Kidney (tissue), 14 donors: ENCODE results near the gene NTRK2. TPM values are rescaled to one million over a fixed set of nuclear protein-coding genes. Genes with fewer than 3 reads are reported as not detected.

Experiments used
- DNase-seq, 5 donors: peaks; one replicate each; pipeline ENCODE4 v3.0.0-alpha.2; 2013 to 2020
- FAIRE-seq: peaks from 2 replicates; lab custom pipeline; 2012; peaks lifted over from hg19 to GRCh38; lab: Jason Lieb, UNC
- H3K27ac ChIP-seq, 2 donors: one replicate each; pipeline ENCODE4 v1.7.0; 2013; ENCODE audit warnings: low read depth in 2 of 2, low read length in 2 of 2, inconsistent platforms in 1 of 2
- H3K27me3 ChIP-seq: one replicate; pipeline ENCODE4 v1.7.1; 2013; ENCODE audit warnings: low read length, inconsistent platforms; ENCODE audit not compliant: control insufficient read depth, insufficient read depth
- H3K36me3 ChIP-seq, 3 donors: one replicate each; pipeline versions ENCODE4 v1.7.0 to v1.7.1; 2013; ENCODE audit warnings: low read length in 3 of 3, control low read depth in 1 of 3, inconsistent platforms in 1 of 3; ENCODE audit not compliant: insufficient read depth in 3 of 3, control insufficient read depth in 2 of 3
- H3K4me1 ChIP-seq, 3 donors: one replicate each; pipeline versions ENCODE4 v1.7.0 to v1.7.1; 2013; ENCODE audit warnings: low read length in 3 of 3, inconsistent platforms in 1 of 3, low read depth in 1 of 3; ENCODE audit not compliant: control insufficient read depth in 2 of 3, insufficient read depth in 2 of 3
- H3K4me3 ChIP-seq, 3 donors: one replicate each; pipeline versions ENCODE4 v1.7.0 to v1.8.1; 2013; ENCODE audit warnings: low read length in 3 of 3, control low read depth in 1 of 3, inconsistent platforms in 1 of 3
- H3K9ac ChIP-seq, 3 donors: one replicate each; pipeline versions ENCODE4 v1.7.0 to v1.7.1; 2013; ENCODE audit warnings: low read length in 3 of 3, control low read depth in 1 of 3, inconsistent platforms in 1 of 3
- H3K9me3 ChIP-seq, 3 donors: one replicate each; pipeline versions ENCODE4 v1.7.0 to v1.7.1; 2013; ENCODE audit warnings: low read length in 3 of 3, control low read depth in 1 of 3, inconsistent platforms in 1 of 3; ENCODE audit not compliant: control insufficient read depth in 2 of 3, insufficient read depth in 1 of 3
- CTCF ChIP-seq: IDR thresholded peaks from 3 replicates; pipeline ENCODE4 v1.5.1; 2012; ENCODE audit warnings: mild to moderate bottlenecking, moderate library complexity, borderline replicate concordance; ENCODE audit not compliant: insufficient read depth; ENCODE audit errors: extremely low read depth
- intact Hi-C: fragments of 100-400 bp; cut with DNase I; formaldehyde crosslinking; loops from one replicate; pipeline ENCODE4 v1.11.1; 2022
- polyA plus RNA-seq: library from polyadenylated mRNA; stranded (reverse); fragments of 350-450 nt; fragmentation: Illumina TruSeq; extraction: RNeasy Lipid Tissue Mini Kit (QIAGEN cat#74804); gene quantifications from one replicate; pipeline ENCODE4 v1.2.3, GENCODE V29; 2014; ENCODE audit warnings: low read depth, low replicate concordance; ENCODE audit not compliant: insufficient read depth
- total RNA-seq: library from RNA; stranded (reverse); fragmentation: NEBNext Ultra II Directional; extraction: Animal tissue kit (Norgen Biotek cat#: 25700); gene quantifications from one replicate; pipeline ENCODE4 v1.2.1, GENCODE V29; 2021
- donor health status: control.
- donor health status: control.
- donor health status: control.
- donor health status: control.
- donor health status: control.
- donor health status: DM: yes; HTN: yes; CAD: no.
- donor health status: Normal renal cell carcinoma (clear cell type).

The NTRK2 gene
- total and polyA plus RNA-seq, 2 donors from 2014 or later = 20.0 to 41.2 TPM

- FAIRE-seq (no peak), DNase-seq (no peak)
- no peak overlapping the region for H3K27ac ChIP-seq
- H3K9me3 ChIP-seq = no peaks in the 10 kb centered on the region
- no peaks in the 10 kb centered on the region for H3K27me3 ChIP-seq
- intact Hi-C loops = no loop called here
- H3K9ac ChIP-seq = no peak overlapping the region
- H3K4me1 ChIP-seq = no peaks in the 10 kb centered on the region
- H3K4me3 ChIP-seq = no peak overlapping the region
- no peak for TF ChIP-seq CTCF
- H3K36me3 ChIP-seq = no peaks in the 10 kb centered on the region
Measured at GRCh38 chr9:84697042-84697441, 27.5 kb downstream of the NTRK2 start.

- peak; percentile 76 for TF ChIP-seq CTCF
- H3K9ac ChIP-seq = no peak overlapping the region
- no peaks in the 10 kb centered on the region for H3K27me3 ChIP-seq
- peak; percentile 76 to 86 (median 79) for DNase-seq
- FAIRE-seq = no peak
- H3K9me3 ChIP-seq = no peaks in the 10 kb centered on the region
- H3K36me3 ChIP-seq = no peaks in the 10 kb centered on the region
- no peak overlapping the region for H3K4me3 ChIP-seq
- intact Hi-C loops = no loop called here
- H3K4me1 ChIP-seq = no peaks in the 10 kb centered on the region
- H3K27ac ChIP-seq = no peak overlapping the region
Measured at GRCh38 chr9:84697509-84698114, 28.1 kb downstream of the NTRK2 start.

GRCh38 chr9:84698323-84698722, 28.8 kb downstream of the NTRK2 start:
- Histone ChIP-seq H3K27me3 (no peaks in the 10 kb centered on the region), H3K9ac (no peak overlapping the region), H3K36me3 (no peaks in the 10 kb centered on the region), H3K9me3 (no peaks in the 10 kb centered on the region), H3K4me3 (no peak overlapping the region), H3K27ac (no peak overlapping the region), H3K4me1 (no peaks in the 10 kb centered on the region)
- DNase-seq (no peak), FAIRE-seq (no peak)
- intact Hi-C loops = no loop called here
- no peak for TF ChIP-seq CTCF

- no peak for FAIRE-seq
- Histone ChIP-seq H3K4me3 (no peak overlapping the region), H3K27me3 (no peaks in the 10 kb centered on the region), H3K36me3 (no peaks in the 10 kb centered on the region), H3K27ac (no peak overlapping the region), H3K9ac (no peak overlapping the region), H3K4me1 (no peaks in the 10 kb centered on the region), H3K9me3 (no peaks in the 10 kb centered on the region)
- intact Hi-C loops = no loop called here
- DNase-seq = peak in 1 of 5 donors; percentile 51
- TF ChIP-seq CTCF = no peak
Measured at GRCh38 chr9:84699984-84700383, 30.5 kb downstream of the NTRK2 start.
